Measurements from ENCODE around the gene PABPN1L.
A peak's percentile ranks its signal among the peaks of the same experiment; 100 is the strongest.

PABPN1L gene

DNA sequence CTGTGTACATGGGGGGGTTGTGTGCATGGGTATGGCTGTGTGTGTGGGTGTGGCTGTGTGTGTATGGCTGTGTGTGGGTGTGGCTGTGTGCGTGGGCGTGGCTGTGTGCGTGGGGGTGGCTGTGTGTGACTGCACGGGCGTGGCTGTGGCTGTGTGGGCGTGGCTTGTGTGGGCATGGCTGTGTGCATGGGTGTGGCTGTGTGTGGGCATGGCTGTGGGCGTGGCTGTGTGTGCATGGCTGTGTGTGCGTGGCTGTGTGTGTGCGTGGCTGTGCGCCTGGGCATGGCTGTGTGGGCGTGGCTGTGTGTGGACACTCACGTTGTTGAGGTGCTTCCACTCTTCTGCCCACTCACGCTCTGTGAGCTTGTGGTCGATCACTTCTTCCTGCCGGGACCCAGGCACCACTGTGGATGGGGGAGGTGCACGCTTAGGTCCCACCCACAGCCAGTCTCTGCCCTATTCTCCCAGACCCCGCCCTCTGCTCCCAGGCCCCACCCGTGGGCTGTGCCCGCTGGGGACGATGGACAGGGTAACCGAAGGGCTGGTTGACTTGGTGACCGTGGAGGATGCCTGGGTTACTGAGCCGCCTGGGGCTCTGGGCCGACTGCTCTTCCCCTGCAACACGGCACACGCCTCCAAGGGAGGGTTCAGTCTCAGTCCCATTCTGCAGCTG, 16.0 kb upstream of the PABPN1L start:
- DNase-seq = peak; percentile 84

DNA sequence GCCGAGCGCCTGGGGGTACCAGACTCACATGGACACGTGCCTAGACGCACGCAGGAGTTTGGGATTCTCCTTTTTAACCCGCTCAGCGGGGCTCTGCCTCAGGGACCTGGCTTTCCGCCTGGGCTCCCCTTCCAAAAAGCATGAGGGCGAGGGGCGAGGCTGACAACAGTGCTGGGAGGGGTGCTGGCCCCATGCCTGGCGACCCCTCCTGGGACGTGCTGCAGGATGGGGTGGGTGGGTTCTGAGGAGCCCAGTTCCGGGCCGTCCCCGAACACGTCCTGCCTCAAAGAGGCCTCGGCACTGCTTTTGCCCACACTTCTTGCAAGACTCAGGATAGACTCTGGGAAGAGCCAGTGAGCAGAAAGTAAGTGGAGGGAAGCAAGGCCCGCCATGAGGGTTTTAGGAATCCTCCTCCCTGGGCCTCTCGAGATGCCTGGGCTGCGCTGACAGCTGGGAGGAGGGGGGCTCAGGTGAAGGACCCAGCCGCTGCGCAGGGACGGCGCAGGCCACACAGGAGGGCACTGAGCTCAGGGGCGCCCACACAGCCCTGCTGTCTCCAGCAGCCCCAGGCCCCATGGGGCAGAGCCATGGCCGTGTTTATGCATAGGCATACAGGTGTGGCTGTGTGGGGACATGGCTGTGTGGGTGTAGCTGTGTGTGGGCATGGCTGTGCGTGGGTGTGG, 15.4 kb upstream of the PABPN1L start:
- no peak for DNase-seq

DNA sequence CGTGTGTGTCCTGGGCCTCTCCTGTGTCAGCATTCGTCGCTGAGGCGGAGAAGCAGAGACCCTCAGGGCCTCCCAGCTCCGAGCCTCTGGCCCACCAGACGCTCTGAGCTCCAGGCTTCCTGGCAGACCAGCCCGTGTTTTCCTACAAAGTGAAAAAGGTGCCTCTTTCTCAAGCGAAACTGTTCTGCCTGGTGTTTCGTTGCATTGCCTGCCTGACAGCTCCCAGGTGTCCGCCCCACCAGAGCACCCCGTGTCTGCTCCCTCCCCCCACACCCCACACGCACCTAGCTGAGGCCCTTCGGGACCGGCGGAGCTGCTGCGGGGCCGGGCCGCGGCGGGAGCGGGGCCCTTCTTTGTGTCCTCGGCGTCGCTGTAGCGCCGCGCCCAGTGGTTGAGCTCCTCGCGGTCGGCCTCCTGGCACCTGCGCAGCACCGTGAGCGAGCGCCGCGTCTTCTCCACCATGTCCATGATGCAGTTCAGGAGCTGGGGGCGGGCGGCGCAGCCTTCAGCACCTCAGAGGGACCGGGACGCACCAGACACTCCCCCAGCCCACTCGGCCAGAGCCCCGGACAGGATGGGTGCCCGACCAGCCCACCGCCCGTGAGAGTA, 14.7 kb upstream of the PABPN1L start:
- DNase-seq = no peak

DNA sequence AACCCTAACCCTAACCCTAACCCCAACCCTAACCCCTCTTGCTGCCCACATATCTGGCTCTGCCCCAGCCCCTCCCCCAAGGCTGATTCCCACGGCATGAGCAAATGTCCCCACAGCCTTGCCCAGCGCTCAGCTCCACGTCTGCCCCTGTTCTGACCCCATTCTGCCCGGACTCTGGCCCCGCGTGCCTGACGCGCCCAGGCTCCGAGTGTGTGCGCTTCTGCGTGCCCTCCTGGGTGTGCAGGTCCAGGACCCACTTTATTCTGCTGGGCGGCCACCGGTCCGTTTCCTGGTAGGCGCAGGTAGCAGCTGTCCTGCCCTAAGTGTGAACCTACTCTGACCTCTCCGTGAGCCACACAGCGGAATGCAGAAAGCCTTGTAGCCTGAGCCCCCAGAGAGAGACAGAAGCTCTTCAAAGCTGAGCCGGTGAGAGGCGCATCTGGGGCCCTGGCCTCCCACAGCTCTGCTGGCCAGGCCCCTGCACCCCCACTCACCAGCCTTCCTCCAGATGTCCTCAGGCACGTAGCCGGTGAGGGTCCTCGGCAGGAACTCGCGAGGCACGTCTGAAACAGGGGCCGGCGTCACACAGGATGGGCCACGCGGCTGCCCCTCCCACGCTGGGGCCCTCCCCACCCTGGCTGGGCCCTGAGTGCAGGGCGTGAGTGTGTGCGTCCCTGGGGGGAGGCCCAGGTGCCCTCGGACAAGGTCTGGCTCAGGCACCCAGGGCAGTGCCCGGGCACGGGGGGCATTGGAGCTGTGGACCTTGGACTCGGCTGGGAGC, 14.0 kb upstream of the PABPN1L start:
- DNase-seq = no peak

DNA sequence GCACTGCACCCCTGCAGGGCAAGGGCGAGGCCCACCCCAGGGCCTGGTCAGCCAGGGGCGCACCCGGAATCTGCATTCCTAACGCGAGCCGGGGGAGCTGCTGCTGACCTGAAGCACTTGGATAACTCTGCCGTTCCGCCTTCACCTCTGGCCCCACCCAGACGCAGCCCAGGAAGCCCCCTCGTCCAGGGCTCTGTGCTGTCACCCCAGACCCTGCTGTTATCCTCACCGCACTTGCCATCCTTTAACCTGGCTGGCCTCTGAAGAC, 13.3 kb upstream of the PABPN1L start:
- no peak for DNase-seq

DNA sequence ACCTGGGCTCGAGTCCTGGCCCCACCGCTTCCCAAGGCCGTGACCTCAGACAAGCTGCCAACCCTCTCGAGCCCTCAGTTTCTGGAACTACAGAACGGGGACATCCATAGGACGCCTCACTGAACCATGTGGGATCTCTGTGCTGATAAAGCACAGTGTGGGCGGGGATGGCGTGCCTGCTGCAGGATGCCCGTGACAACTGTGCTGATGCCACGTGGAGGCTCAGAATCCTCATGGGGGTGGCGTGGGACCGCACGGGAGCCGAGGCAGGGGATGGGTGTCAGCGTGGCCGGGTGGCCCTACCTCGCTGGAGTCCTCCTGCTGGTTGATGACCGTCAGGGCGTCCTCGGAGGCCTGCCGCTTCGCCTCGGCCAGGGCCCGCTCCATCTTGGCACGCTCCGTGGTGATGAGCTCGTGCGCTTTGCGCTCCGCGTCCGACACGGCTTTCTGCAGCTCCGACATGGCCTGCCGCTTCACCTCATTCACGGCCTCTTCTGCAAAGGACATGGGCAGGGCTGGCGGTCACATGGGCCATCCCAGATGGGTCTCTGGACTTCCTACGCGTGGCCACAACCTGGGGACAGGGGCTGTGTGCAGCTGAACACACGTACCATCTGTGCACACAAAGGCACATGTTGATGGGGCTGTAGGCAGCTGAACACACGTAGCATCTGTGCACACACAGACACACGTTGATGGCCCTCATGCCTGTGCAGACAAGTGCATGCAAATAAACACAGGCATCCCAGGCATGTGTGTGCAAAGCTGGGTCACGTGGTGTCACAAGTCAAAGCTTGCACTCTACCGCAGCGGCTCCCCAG, 12.7 kb upstream of the PABPN1L start:
- DNase-seq = no peak

DNA sequence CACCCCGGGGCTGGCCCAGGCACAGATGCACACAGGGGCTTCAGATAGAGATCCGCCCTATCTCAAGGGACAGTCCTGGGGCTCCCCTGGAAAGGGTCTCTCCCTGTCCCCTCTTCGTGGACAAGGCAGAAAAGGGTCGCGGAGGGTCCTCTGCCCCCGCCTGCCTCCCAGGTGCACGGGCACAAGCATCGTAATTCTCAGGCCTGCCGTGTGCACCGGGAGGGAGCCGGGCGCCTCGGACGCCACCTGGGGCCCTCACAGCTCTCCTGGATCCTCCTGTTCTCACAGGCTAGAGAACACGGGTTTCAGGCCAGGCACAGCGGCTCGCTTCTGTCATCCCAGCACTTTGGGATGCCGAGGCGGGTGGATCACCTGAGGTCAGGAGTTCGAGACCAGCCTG, 11.9 kb upstream of the PABPN1L start:
- no peak for DNase-seq

DNA sequence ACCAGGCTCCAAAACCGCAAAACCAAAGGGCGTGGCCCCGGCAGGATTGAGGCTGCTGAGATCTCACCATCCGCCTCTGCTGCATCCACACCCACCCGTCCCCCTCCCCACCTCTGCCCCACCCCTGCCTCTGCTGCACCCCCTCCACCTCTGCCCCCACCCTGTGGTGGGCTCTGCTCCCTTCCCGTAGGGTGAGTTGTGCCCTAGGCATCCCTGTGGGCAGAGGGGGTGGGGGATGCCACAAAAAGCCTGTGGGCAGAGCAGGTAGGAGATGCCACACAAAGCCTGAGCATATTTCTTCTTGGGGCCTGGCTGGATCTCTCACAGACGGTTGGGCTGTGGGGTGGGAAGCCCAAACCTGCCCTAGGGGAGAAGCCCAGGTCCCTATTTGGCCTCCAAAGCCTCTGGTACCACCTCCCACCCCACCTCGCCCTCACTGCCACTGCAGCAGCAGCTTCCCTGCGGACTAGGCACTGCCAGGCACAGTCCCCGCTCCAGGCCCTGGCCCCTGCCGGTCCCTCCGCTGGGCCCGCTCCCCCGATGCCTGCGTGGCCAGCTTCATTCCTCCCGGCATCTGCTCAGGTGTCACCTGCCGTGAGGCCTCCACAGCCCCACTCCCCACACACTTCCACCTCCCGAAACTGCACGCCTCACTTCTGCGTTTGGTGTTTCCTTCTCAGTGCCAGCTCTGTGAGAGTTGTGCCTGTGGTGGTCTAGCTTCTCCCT, 11.3 kb upstream of the PABPN1L start:
- DNase-seq = no peak

DNA sequence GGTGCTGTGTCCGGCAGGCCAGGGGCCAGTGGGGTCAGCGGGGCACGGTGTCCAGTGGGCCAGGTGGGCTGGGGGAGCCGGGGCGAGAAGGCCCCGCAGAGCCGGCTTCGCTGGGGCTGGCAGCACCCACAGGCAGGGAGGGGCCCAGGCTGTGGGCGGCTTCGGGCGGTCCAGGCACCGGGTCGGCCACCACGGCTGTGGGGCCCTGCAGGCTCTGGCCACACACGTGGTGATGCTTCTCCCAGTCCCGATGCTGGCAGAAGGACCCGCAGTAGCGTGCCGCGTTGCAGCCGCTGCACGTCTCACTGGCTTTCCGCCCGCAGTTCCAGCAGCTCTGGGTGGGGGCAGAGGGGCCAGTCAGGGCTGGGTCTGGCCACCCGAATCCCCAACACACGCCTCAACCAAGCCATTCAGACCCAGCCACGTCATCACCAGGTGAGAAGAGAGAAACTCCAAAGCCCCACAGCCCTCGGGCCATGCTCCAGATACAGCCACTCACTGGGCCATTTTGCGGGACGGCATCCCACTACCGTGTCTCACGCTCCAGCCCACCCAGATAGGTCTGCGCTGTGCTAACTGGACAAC, 10.6 kb upstream of the PABPN1L start:
- no peak for DNase-seq

DNA sequence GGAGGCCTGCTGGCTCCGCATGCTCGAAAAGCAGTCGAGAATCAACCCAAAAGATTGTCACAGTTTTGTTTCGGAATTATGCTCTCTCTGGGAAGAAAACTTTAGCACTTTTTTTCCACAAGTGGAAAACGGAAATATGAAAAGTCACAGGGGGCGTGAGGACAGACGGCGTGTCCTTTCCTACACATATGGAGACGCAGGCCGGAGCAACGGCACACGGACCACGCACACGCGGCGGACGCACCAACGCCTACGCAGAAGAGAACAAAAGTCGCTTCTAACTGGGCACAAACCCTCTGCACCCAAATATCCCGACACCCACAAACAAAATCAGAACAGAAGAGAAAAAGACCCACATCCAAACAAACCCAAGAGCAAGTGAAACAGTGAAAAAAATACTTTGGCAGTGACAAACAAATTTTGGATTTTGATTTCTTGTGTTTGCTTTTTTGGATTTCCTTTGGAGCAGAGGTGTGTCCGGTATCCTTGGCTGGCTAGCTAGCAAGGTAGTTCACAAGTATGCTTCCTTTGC, 9.3 kb upstream of the PABPN1L start:
- DNase-seq = no peak

DNA sequence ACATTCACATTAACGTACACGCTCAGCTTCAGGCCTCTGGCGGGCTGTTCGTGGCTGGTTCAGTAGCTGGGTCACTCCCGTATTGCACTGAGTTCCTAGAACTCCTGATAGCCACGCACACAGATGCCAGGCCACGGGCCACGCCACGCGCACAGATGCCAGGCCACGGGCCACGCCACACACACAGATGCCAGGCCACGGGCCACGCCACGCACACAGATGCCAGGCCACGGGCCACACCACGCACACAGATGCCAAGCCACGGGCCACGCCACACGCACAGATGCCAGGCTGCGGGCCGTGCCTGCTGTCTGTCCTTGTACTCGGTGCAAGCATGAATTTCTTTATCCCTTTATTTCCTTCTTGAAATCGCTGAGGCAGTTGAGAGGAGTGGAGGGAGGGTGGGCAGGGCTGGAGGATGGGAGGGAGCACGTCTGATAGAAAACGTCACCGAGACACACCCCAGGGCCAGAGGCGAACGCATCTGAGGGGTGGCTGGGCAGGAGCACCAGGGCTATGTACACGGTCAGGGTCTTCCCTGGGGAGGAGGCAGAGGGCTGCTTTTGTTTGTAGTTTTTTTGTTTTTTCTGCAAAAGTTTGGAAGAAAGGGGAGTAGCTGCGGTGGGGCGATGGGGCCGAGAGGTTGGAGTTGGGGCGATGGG, 8.6 kb upstream of the PABPN1L start:
- DNase-seq = no peak

DNA sequence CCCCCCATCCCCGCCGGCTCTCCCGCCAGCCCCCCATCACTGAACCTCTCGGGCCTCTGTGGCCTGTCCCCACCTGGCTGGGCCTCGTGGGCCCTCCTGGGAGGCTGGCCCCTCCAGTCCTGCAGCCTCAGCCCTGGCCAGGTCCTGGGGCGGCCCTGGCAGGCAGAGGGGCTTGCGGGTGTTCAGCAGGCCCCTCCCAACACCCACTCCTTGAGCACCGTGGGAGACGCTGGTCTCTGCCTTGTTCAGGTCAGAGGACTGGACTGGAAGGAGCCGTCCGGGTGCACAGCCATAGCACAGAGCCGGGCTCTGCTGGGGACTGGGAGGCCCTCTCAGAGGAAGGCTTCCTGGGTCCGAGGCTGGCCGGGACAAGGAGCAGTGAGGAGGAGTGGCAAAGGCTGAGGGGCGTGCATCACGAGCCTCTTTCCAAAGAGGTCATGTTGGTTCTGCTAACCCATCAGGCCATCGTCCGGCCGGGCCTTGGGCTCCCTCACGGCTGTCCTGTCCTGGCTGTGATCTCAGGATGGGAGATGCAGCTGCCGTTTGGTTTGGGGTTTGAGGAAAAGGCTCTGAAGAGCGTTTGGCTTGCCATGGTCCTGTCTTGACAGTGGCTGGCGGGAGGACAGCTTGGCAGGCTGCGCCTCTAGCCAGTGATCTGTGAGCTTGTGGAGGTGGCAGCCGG, 6.3 kb upstream of the PABPN1L start:
- no peak for DNase-seq

DNA sequence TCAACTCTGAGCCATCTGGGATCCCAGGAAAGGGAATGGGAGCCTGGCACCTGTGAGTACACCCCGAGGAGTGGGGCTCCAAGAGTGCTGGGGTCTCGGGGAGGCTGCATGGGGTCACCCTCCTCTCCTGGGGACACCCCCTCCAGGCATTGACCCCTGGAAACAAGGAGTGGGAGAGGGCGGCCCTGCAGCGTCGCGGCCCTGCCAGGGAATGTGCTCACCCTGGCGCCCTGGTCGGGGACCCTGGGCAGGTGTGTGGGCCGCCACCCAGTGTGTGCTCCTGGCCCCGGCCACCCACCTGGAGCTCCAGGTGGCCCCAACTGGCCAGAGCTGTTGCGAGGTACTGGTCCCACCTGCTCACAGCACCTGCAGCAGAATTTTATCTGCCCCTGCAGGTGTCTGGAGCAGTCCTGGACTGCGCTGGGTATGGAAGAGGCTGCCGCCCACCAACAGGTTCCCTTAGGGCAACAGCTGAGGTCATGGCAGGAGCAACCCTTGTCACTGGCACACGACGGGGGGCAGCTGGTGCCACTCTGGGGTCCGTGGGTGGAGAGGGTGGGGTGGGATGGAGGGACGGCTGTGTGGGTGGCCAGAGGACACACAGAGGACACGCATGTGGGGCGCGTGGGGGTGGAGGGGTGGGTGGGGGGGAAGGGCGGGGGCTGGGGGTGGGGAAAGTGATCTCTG, 5.4 kb upstream of the PABPN1L start:
- no peak for DNase-seq

DNA sequence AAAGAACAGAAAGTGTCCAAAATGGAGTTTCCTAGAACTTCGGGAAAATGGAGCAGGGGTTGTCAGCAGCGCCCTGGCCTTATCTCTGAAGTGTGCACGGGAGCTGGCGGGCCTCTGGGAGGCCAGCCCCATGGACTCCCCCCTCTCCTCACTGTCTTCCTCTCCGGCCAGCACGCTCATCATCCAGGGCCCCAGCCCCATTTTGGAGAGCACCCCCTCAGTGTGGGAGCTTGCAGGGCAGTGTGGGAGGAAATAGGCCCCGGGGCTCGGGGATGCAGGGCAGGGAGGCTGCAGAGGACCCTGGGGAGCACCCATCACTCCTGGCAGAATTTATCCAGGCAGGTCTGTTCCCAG, 4.9 kb upstream of the PABPN1L start:
- peak; percentile 45 for DNase-seq

DNA sequence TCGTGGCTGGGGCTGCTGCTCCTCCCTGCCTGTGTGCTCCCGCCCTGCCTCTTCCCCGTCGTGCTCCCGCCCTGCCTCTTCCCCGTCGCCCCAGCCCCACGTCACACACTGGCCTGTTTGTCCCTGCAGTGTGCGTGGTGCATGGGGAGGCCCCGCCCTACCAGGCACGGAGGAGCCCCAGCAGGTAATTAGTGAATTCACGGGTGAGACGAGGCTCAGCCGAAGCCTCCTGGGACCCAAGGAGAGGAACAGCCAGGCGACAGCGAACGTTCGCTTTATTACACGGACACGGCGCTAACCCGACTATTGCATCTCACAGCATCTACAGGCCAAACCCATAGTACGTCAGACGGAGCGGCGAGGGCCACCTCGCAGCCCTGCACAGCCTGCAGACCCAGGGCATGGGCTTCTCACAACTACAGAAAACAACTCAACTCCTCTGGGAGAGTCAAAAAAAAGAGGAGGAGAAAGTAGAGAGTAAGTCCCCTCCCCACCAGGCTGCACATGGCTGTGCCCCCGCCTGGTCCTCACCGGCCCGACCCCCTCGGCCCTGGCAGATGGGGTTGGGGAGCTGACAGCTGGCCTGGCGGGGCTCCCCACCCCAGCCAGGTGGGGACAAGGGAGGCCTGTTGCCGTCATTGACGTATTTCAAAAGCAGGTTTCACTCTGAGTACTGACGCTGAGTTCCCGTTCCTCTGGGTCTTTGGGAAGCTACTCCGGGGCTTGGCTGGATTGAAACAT, 4.3 kb upstream of the PABPN1L start:
- peak; percentile 42 for DNase-seq

DNA sequence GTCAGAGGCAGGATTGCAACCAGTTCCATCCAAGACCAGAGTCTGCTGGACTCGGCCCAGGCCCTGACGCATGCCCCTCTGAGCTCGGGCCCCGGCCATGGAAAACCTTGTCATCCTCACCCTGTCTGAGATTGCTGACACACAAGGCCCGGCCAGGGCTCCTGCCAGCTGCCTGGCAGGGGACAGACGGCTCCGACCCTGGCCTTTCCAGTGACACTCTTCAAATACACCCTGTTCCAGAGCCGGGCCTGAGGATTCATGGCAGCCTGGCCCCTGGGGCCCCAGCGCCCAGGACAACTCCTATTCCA, 3.2 kb upstream of the PABPN1L start:
- no peak for DNase-seq

DNA sequence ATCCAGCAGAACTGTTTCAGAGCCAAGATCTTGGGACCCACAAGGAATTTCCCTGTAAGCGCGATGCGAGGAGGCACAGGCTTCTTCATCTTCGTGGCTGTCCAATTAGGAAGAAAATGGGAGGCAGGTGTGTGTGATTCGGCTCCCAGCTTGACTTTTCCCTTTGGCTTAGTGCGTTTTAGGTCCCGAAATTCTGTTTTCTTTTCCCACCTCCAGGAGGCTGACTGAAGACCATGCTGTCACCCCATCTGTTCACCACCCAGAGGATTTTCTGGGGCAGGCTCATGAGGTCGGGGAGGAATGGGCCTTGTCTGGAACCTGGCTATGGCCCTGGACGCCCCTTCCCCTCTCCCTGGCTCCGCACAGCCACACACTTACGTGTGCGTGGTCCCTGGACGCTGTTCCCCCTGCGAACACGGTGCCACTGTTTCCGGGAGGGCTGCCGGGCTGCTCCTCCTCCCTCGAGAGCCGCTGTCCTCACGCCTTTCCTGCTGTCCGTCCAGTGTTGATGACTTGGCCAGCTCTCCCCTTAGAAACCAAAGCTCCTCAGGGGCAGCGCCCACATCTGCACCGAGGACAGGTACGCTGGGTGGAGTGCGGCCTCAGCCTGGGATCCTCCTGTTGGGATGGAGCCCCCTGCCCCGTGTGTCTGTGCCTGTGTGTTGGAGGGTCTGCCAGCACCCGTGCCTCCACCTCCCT, 2.7 kb upstream of the PABPN1L start:
- DNase-seq = no peak

DNA sequence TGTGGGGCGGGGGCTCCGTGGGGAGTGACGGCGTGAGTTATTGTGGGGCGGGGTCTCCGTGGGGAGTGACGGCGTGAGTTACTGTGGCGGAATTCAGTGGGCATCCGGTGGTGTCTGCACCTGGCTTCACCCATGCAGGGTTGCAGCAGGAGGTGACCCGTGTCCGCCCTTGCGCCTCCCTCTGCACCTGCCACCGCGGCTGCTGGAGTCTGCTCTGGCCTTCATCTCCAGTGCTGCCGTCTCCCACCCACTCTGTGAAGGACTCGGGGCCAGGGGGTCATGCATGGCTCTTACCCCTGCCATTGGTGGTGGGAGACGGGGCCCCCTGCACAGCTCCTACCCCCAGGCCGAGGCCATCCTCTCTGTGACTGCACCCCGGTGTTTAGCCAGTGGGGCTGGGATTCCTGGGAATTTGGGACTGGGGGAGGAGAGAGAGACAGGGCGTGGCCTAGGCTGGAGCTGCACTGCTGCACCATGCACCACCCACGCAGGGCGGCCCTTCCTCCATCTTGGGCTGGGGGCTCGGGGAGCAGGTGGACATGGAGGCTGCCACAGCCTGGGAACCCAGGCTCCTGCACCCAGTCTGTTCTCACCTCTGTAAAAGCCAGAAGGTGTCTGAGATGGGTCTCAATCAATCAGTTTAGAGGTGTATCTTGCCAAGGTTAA, 1.3 kb upstream of the PABPN1L start:
- no peak for DNase-seq
